ENCODE results near the gene ATP11C.

- TF ChIP-seq HDAC2 (IDR thresholded peaks at IDR 0.05), result no peak
- no peak for TF ChIP-seq POLR2A (IDR thresholded peaks at IDR 0.05; ENCODE audit: low read depth, low read length)
- no peak for TF ChIP-seq MTA3 (IDR thresholded peaks at IDR 0.05; ENCODE audit: borderline replicate concordance, low read length)
- no peak for TF ChIP-seq CTCF (IDR thresholded peaks at IDR 0.05 in 2 of 3, conservative IDR thresholded peaks at IDR 0.05 in 1 of 3; ENCODE audit: control insufficient read depth in 2 of 3, extremely low read depth in 1 of 3, insufficient read depth in 1 of 3, low read depth in 3 of 3, low read length in 3 of 3)
- no peak for TF ChIP-seq POLR2AphosphoS5 (IDR thresholded peaks at IDR 0.05; ENCODE audit: low read length)
These were observed 129.6 kb downstream of the ATP11C start for GRCh38 chrX:139803224-139803623.
